ENCODE data around the gene LTBP1. TPM values are rescaled to one million over a fixed set of nuclear protein-coding genes. Genes with fewer than 3 reads are reported as not detected.

The LTBP1 gene
- total and polyA plus RNA-seq, 4 donors, result 107 to 573 (median 545) TPM

- 84 to 87% methylated on average over 6 of the region's 6 CpGs for WGBS, 2 donors
- Histone ChIP-seq H3K4me1 (ENCODE audit: control insufficient read depth in 1 of 2, insufficient read depth in 2 of 2, low read length in 2 of 2) (peaks cover 0 to 1% of the 10 kb centered on the region in 2 donors), H3K9me3 (ENCODE audit: control insufficient read depth, low read length) (peaks cover 3% of the 10 kb centered on the region), H3K4me3 (ENCODE audit: low read length in 2 of 2) (no peak overlapping the region), H3K27ac (ENCODE audit: low read depth in 1 of 2, low read length in 2 of 2) (peak overlapping the region in 1 of 2 donors; percentile 56), H3K36me3 (ENCODE audit: control insufficient read depth in 1 of 2, insufficient read depth in 2 of 2, low read length in 1 of 2) (no peaks in the 10 kb centered on the region), H3K27me3 (ENCODE audit: control insufficient read depth in 1 of 2, insufficient read depth in 2 of 2, low read length in 1 of 2) (no peaks in the 10 kb centered on the region)
- ATAC-seq (ENCODE audit: low FRiP score), result no peak
- intact Hi-C loops (cut with DNase I), result no loop called here
- no peak for DNase-seq
Measured at GRCh38 chr2:33020883-33021282, 74.1 kb downstream of the LTBP1 start.

DNA sequence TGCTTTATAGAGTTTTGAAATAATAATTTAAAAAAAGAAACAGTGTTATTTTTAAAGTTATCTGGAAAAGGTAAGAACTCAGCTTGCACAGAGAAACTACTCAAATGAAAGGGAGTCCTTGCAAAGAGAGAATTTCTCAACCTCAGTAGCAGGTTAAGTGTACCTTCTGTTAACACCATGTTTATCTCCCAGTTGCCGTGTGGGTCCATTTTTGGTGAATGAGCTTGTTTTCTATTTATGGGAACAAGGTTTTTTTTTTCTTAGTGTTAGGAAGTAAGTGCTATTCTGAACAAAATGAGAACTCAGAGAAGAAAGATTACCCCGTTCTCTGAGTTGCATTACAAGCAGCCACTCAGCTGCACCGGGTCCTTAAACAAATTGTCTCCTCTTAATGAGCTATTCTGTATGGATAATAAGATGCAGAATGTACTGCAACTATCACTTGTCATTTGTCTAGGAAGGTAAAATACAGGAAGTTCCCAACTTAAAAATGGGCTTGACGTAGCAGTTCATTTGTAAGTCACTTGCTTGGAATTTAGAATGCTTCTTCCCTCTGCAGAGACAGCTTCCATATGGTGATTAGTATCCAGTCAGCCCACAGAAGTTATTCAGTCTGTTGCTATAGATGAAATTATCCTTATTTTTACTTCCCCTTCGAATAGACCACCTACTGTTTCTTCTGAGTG, 74.9 kb downstream of the LTBP1 start:
- intact Hi-C loops (cut with DNase I), result no loop called here
- WGBS, 2 donors, result 9 to 10% methylated on average over 5 of the region's 5 CpGs
- ATAC-seq (ENCODE audit: low FRiP score) (no peak), DNase-seq (no peak)
- Histone ChIP-seq H3K27ac (ENCODE audit: low read depth in 1 of 2, low read length in 2 of 2) (no peak overlapping the region), H3K36me3 (ENCODE audit: control insufficient read depth in 1 of 2, insufficient read depth in 2 of 2, low read length in 1 of 2) (no peaks in the 10 kb centered on the region), H3K9me3 (ENCODE audit: control insufficient read depth, low read length) (peaks cover 3% of the 10 kb centered on the region), H3K4me1 (ENCODE audit: control insufficient read depth in 1 of 2, insufficient read depth in 2 of 2, low read length in 2 of 2) (peaks cover 0 to 1% of the 10 kb centered on the region in 2 donors), H3K4me3 (ENCODE audit: low read length in 2 of 2) (no peak overlapping the region), H3K27me3 (ENCODE audit: control insufficient read depth in 1 of 2, insufficient read depth in 2 of 2, low read length in 1 of 2) (no peaks in the 10 kb centered on the region)

GRCh38 chr2:33022395-33022985, 75.7 kb downstream of the LTBP1 start:
- peaks cover 0 to 1% of the 10 kb centered on the region in 2 donors for H3K4me1 ChIP-seq (ENCODE audit: control insufficient read depth in 1 of 2, insufficient read depth in 2 of 2, low read length in 2 of 2)
- H3K36me3 ChIP-seq (ENCODE audit: control insufficient read depth in 1 of 2, insufficient read depth in 2 of 2, low read length in 1 of 2), result no peaks in the 10 kb centered on the region
- intact Hi-C loops (cut with DNase I), result no loop called here
- H3K4me3 ChIP-seq (ENCODE audit: low read length in 2 of 2), result no peak overlapping the region
- WGBS, 2 donors, result 76 to 77% methylated on average over 2 of the region's 2 CpGs
- peaks cover 3% of the 10 kb centered on the region for H3K9me3 ChIP-seq (ENCODE audit: control insufficient read depth, low read length)
- no peaks in the 10 kb centered on the region for H3K27me3 ChIP-seq (ENCODE audit: control insufficient read depth in 1 of 2, insufficient read depth in 2 of 2, low read length in 1 of 2)
- no peak for DNase-seq
- H3K27ac ChIP-seq (ENCODE audit: low read depth in 1 of 2, low read length in 2 of 2), result no peak overlapping the region
- no peak for ATAC-seq (ENCODE audit: low FRiP score)

GRCh38 chr2:33022989-33023727, 76.4 kb downstream of the LTBP1 start:
- ATAC-seq (ENCODE audit: low FRiP score), result no peak
- H3K4me3 ChIP-seq (ENCODE audit: low read length in 2 of 2), result no peak overlapping the region

DNA sequence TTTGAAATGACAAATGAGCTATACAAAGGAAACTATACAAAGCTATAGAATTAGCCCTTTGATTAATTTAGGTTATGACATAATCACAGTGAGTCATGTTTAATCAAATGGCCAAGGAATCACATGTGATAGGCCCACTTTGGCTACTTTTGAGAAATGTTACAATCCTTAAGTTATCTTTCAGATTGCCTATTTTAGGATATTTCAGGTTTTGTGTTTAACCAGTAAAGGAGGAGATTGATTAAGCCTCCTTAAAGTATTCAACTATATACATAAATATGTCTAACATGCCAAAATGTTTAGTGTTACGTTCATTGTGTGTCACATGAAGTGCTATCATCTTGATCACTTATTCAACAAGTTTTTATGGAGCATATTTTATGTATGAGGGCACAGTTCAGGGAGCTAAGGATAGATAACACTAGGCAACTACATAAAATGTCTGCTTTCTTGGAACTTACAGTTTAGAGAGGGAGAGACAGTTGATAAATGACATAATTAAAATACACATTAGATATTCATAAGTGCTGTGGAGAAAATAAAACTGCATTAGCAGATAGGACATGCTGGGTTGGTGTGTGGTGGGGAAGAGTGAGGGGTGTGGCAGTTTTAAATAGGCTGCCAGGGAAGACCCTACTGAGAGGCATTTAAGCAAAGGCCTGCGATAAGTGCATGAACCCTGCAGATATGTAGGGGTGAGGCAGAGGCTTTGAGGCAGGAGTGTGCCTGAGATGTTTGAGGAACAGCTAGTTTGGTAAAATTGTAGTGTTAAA, 77.2 kb downstream of the LTBP1 start:
- H3K4me1 ChIP-seq (ENCODE audit: control insufficient read depth in 1 of 2, insufficient read depth in 2 of 2, low read length in 2 of 2), result peaks cover 0 to 1% of the 10 kb centered on the region in 2 donors
- H3K4me3 ChIP-seq (ENCODE audit: low read length in 2 of 2), result no peak overlapping the region
- H3K27me3 ChIP-seq (ENCODE audit: control insufficient read depth in 1 of 2, insufficient read depth in 2 of 2, low read length in 1 of 2), result no peaks in the 10 kb centered on the region
- H3K27ac ChIP-seq (ENCODE audit: low read depth in 1 of 2, low read length in 2 of 2), result no peak overlapping the region
- intact Hi-C loops (cut with DNase I), result no loop called here
- no peak for DNase-seq
- no peak for ATAC-seq (ENCODE audit: low FRiP score)
- no peaks in the 10 kb centered on the region for H3K36me3 ChIP-seq (ENCODE audit: control insufficient read depth in 1 of 2, insufficient read depth in 2 of 2, low read length in 1 of 2)
- 94 to 97% methylated on average over 2 of the region's 2 CpGs for whole genome bisulfite sequencing, 2 donors
- H3K9me3 ChIP-seq (ENCODE audit: control insufficient read depth, low read length), result peaks cover 3% of the 10 kb centered on the region

More at GRCh38 chr2:33022989-33023727, 76.4 kb downstream of the LTBP1 start:
- 19 to 20% methylated on average over 6 of the region's 6 CpGs for WGBS, 2 donors
- H3K27me3 ChIP-seq (ENCODE audit: control insufficient read depth in 1 of 2, insufficient read depth in 2 of 2, low read length in 1 of 2), result no peaks in the 10 kb centered on the region
- no peak overlapping the region for H3K27ac ChIP-seq (ENCODE audit: low read depth in 1 of 2, low read length in 2 of 2)
- peaks cover 3% of the 10 kb centered on the region for H3K9me3 ChIP-seq (ENCODE audit: control insufficient read depth, low read length)
- peaks cover 0 to 1% of the 10 kb centered on the region in 2 donors for H3K4me1 ChIP-seq (ENCODE audit: control insufficient read depth in 1 of 2, insufficient read depth in 2 of 2, low read length in 2 of 2)
- intact Hi-C loops (cut with DNase I), result no loop called here
- H3K36me3 ChIP-seq (ENCODE audit: control insufficient read depth in 1 of 2, insufficient read depth in 2 of 2, low read length in 1 of 2), result no peaks in the 10 kb centered on the region
- no peak for DNase-seq

GRCh38 chr2:33024758-33025157, 78.0 kb downstream of the LTBP1 start:
- no peak overlapping the region for H3K27ac ChIP-seq (ENCODE audit: low read depth in 1 of 2, low read length in 2 of 2)
- no peaks in the 10 kb centered on the region for H3K36me3 ChIP-seq (ENCODE audit: control insufficient read depth in 1 of 2, insufficient read depth in 2 of 2, low read length in 1 of 2)
- 51 to 53% methylated on average over 2 of the region's 2 CpGs for WGBS, 2 donors
- H3K27me3 ChIP-seq (ENCODE audit: control insufficient read depth in 1 of 2, insufficient read depth in 2 of 2, low read length in 1 of 2), result no peaks in the 10 kb centered on the region
- peaks cover 0 to 1% of the 10 kb centered on the region in 2 donors for H3K4me1 ChIP-seq (ENCODE audit: control insufficient read depth in 1 of 2, insufficient read depth in 2 of 2, low read length in 2 of 2)
- H3K4me3 ChIP-seq (ENCODE audit: low read length in 2 of 2), result no peak overlapping the region
- peaks cover 3% of the 10 kb centered on the region for H3K9me3 ChIP-seq (ENCODE audit: control insufficient read depth, low read length)
- no peak for ATAC-seq (ENCODE audit: low FRiP score)
- intact Hi-C loops (cut with DNase I), result no loop called here
- DNase-seq, result no peak

DNA sequence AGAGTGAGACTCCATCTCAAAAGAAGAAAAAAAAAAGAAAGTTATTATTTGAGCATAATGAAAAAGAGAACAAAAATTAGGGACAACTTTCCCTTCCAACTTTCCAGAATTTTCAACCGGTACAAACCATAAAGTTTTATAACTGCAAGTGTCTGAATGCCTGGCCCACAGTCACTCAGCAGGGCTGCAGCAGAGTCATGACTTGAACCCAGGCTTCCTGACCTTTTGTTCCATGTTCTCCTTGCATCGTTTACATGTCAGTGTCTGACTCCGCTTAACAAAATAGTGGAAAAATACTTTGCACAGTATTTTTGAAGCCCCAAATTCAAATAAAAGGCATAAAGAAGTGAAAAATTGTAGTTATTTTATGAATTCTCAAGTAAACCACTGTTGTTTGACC, 82.7 kb downstream of the LTBP1 start:
- intact Hi-C loops (cut with DNase I), result no loop called here
- H3K9me3 ChIP-seq (ENCODE audit: control insufficient read depth, low read length), result peaks cover 3% of the 10 kb centered on the region
- no peaks in the 10 kb centered on the region for H3K36me3 ChIP-seq (ENCODE audit: control insufficient read depth in 1 of 2, insufficient read depth in 2 of 2, low read length in 1 of 2)
- no peaks in the 10 kb centered on the region for H3K27me3 ChIP-seq (ENCODE audit: control insufficient read depth in 1 of 2, insufficient read depth in 2 of 2, low read length in 1 of 2)
- H3K4me1 ChIP-seq (ENCODE audit: control insufficient read depth in 1 of 2, insufficient read depth in 2 of 2, low read length in 2 of 2), result no peaks in the 10 kb centered on the region
- no peak for DNase-seq
- WGBS, 2 donors, result 67 to 86% methylated on average over 3 of the region's 3 CpGs
- no peak for ATAC-seq (ENCODE audit: low FRiP score)
- H3K27ac ChIP-seq (ENCODE audit: low read depth in 1 of 2, low read length in 2 of 2), result no peak overlapping the region
- H3K4me3 ChIP-seq (ENCODE audit: low read length in 2 of 2), result no peak overlapping the region

DNA sequence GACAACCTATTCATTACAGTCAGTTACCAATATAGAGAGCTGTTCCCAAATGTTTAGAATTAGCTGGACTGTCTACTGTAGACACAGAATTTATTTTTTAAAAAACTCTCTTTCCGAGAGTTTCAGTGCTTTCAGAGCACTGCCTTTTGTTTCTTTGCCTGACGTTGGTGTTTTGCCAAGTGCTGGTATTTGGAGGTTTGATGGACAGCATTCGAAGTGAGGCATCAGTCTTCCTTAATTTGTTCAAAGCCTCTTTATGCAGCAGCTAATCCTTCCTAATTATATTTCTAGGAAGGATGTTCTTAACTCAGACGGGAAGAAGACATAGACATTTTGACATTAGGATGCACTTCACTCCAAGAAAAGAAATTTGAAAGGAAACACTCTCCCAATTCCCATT, 83.2 kb downstream of the LTBP1 start:
- Histone ChIP-seq H3K27me3 (ENCODE audit: control insufficient read depth in 1 of 2, insufficient read depth in 2 of 2, low read length in 1 of 2) (no peaks in the 10 kb centered on the region), H3K27ac (ENCODE audit: low read depth in 1 of 2, low read length in 2 of 2) (no peak overlapping the region)

More for the DNA sequence above, 83.2 kb downstream of the LTBP1 start:
- H3K4me3 ChIP-seq (ENCODE audit: low read length in 2 of 2), result no peak overlapping the region
- no peaks in the 10 kb centered on the region for H3K36me3 ChIP-seq (ENCODE audit: control insufficient read depth in 1 of 2, insufficient read depth in 2 of 2, low read length in 1 of 2)
- 52 to 66% methylated on average over 4 of the region's 4 CpGs for WGBS, 2 donors
- H3K9me3 ChIP-seq (ENCODE audit: control insufficient read depth, low read length), result peaks cover under 1% of the 10 kb centered on the region
- intact Hi-C loops (cut with DNase I), result loop anchor here (5.0 to 10.0 kb wide), 8 partner anchors 83 to 552 kb away; partner anchors contain the start of gene LTBP1 (in 1 of the 2)
- no peaks in the 10 kb centered on the region for H3K4me1 ChIP-seq (ENCODE audit: control insufficient read depth in 1 of 2, insufficient read depth in 2 of 2, low read length in 2 of 2)
- ATAC-seq (ENCODE audit: low FRiP score) (no peak), DNase-seq (no peak)

All from aorta (tissue), 5 donors.